K562 (cell line): ENCODE measurements around the gene B4GALNT2. TPM values are rescaled to one million over a fixed set of nuclear protein-coding genes. Genes with fewer than 3 reads are reported as not detected.

ENCODE experiments used
- ATAC-seq: fragments of 200-7000 bp; cut with Tn5 transposase; 3 replicates; pipeline ENCODE4 v1.9.1; 2020; ENCODE audit warnings: moderate library complexity
- BruUV-seq: library from RNA; stranded (reverse); fragments of 400-500 nt; replicated peaks from 2 replicates; lab custom pipeline; 2021; lab: Mats Ljungman, UMichigan
- CTCF ChIA-PET: fragments of 300-600 bp; formaldehyde crosslinking; extraction: SDS; loops from one replicate; lab custom pipeline; 2021; ENCODE audit warnings: low intra/inter-chr PET ratio; lab: Yijun Ruan, JAX
- POLR2A ChIA-PET: fragments of 300-600, 350-650 bp; sonication (Branson Sonifier 250); formaldehyde crosslinking; extraction: SDS; loops from one replicate; lab custom pipeline; 2021; ENCODE audit warnings: antibody characterized with exemption, inconsistent platforms; lab: Yijun Ruan, JAX
- DNase-seq, 4 experiments: peaks; one replicate each; pipeline versions ENCODE4 v3.0.0 to v3.0.0-alpha.2; 2011 to 2018; ENCODE audit warnings: low spot score in 3 of 4, mixed read lengths in 3 of 4; ENCODE audit errors: extremely low read depth in 1 of 4
- FAIRE-seq: peaks from 2 replicates; lab custom pipeline; 2011; peaks lifted over from hg19 to GRCh38; lab: Jason Lieb, UNC
- H2AFZ ChIP-seq: 2 replicates; pipeline ENCODE4 v1.6.0; 2011; ENCODE audit warnings: low read depth, low read length, control low read depth, inconsistent platforms
- H3K27ac ChIP-seq: fragments of 200-600 bp; 3 replicates; pipeline ENCODE4 v1.8.0; 2011; ENCODE audit warnings: low read depth, mild to moderate bottlenecking, control low read depth, inconsistent platforms, low read length, moderate library complexity, mixed read lengths; ENCODE audit errors: extremely low read depth
- H3K27me3 ChIP-seq, 2 experiments: fragments of 300-600 bp in 1 of 2; 2 replicates in 1 of 2; 3 replicates in 1 of 2; pipeline versions ENCODE4 v1.6.0 to v1.8.0; 2011; ENCODE audit warnings: inconsistent platforms in 2 of 2, low read length in 2 of 2, mild to moderate bottlenecking in 1 of 2, mixed read lengths in 1 of 2, moderate library complexity in 1 of 2; ENCODE audit not compliant: control insufficient read depth in 2 of 2, insufficient read depth in 2 of 2
- H3K36me3 ChIP-seq: fragments of 300-600 bp; 3 replicates; pipeline ENCODE4 v1.8.0; 2011; ENCODE audit warnings: mild to moderate bottlenecking, low read length, inconsistent platforms; ENCODE audit not compliant: control insufficient read depth, insufficient read depth
- H3K4me1 ChIP-seq, 2 experiments: fragments of 200-600 bp in 1 of 2; replicated peaks in 1 of 2; 2 replicates in 1 of 2; 3 replicates in 1 of 2; pipeline versions ENCODE4 v1.5.1 to v1.8.0; 2011; ENCODE audit warnings: inconsistent platforms in 2 of 2, low read length in 2 of 2, mild to moderate bottlenecking in 1 of 2, mixed read lengths in 1 of 2, moderate library complexity in 1 of 2; ENCODE audit not compliant: control insufficient read depth in 2 of 2, insufficient read depth in 2 of 2
- H3K4me2 ChIP-seq: 2 replicates; pipeline ENCODE4 v1.6.1; 2011; ENCODE audit warnings: low read length, control low read depth, inconsistent platforms, mixed read lengths; ENCODE audit not compliant: insufficient read depth
- H3K4me3 ChIP-seq: fragments of 200-600 bp; sonication (generic), shearing (Covaris generic); 2 replicates; pipeline ENCODE4 v1.5.1; 2016; ENCODE audit warnings: control low read depth, inconsistent platforms
- H3K79me2 ChIP-seq: fragments of 200-600 bp; 3 replicates; pipeline ENCODE4 v1.8.0; 2011; ENCODE audit warnings: low read length, inconsistent platforms; ENCODE audit not compliant: control insufficient read depth, insufficient read depth
- H3K9ac ChIP-seq, 2 experiments: 2 replicates each; pipeline versions ENCODE4 v1.6.0 to v1.6.1; 2011; ENCODE audit warnings: low read depth in 2 of 2, low read length in 2 of 2, control low read depth in 1 of 2, inconsistent platforms in 1 of 2, mild to moderate bottlenecking in 1 of 2, mixed read lengths in 1 of 2; ENCODE audit not compliant: insufficient read depth in 1 of 2
- H3K9me1 ChIP-seq: one replicate; pipeline ENCODE4 v1.6.0; 2011; ENCODE audit warnings: inconsistent platforms, mild to moderate bottlenecking, low read length, moderate library complexity; ENCODE audit not compliant: control insufficient read depth, insufficient read depth
- H3K9me3 ChIP-seq: replicated peaks from 2 replicates; pipeline ENCODE4 v1.5.1; 2011; ENCODE audit warnings: low read depth, low read length, inconsistent platforms; ENCODE audit not compliant: control insufficient read depth, insufficient read depth
- H4K20me1 ChIP-seq: replicated peaks from 2 replicates; pipeline ENCODE4 v1.6.1; 2011; ENCODE audit warnings: low read length, inconsistent platforms, mixed read lengths; ENCODE audit not compliant: control insufficient read depth, insufficient read depth
- C11orf30 ChIP-seq: fragments of 450-650 bp; IDR thresholded peaks from 2 replicates; pipeline ENCODE4 v1.6.1; 2016; ENCODE audit warnings: low read depth, mild to moderate bottlenecking
- CBX8 ChIP-seq: fragments of 200-600 bp; sonication (generic); IDR thresholded peaks from 2 replicates; pipeline ENCODE4 v1.6.1; 2012; ENCODE audit warnings: borderline replicate concordance, mixed run types, low read depth, mild to moderate bottlenecking, moderate library complexity, mixed read lengths, low read length, control low read depth, inconsistent platforms; ENCODE audit not compliant: poor library complexity, severe bottlenecking; ENCODE audit errors: extremely low read depth
- HDAC3 ChIP-seq: fragments of 450-650 bp; IDR thresholded peaks from 2 replicates; pipeline ENCODE4 v1.6.1; 2018; ENCODE audit warnings: borderline replicate concordance, mild to moderate bottlenecking, moderate library complexity; ENCODE audit not compliant: partially characterized antibody
- HIVEP1 ChIP-seq: fragments of 250-450 bp; sonication (Bioruptor Pico); IDR thresholded peaks from 2 replicates; pipeline ENCODE4 v1.4.0; 2020; ENCODE audit warnings: mild to moderate bottlenecking
- HNRNPK ChIP-seq: fragments of 200-400 bp; formaldehyde crosslinking; IDR thresholded peaks from one replicate; pipeline ENCODE4 v1.6.1; 2018; ENCODE audit warnings: mild to moderate bottlenecking, low read depth, low read length; ENCODE audit not compliant: poor library complexity, severe bottlenecking
- KDM5B ChIP-seq: fragments of 200-600 bp; sonication (generic); IDR thresholded peaks from 2 replicates; pipeline ENCODE4 v1.6.1; 2012; ENCODE audit warnings: low read depth, mild to moderate bottlenecking, moderate library complexity, low read length, control low read depth, inconsistent platforms; ENCODE audit not compliant: insufficient replicate concordance
- KLF13 ChIP-seq: fragments of 450-650 bp; IDR thresholded peaks from 2 replicates; pipeline ENCODE4 v1.6.1; 2016; ENCODE audit warnings: missing genetic modification characterization, low read depth, mild to moderate bottlenecking, missing compliant biosample characterization, moderate library complexity, borderline replicate concordance
- SAFB2 ChIP-seq: fragments of 200-400 bp; formaldehyde crosslinking; IDR thresholded peaks from 2 replicates; pipeline ENCODE4 v1.6.1; 2018; ENCODE audit warnings: borderline replicate concordance, low read length, low read depth, moderate library complexity; ENCODE audit not compliant: severe bottlenecking
- ZNF584 ChIP-seq: fragments of 200-800 bp; sonication (Bioruptor generic); IDR thresholded peaks from 2 replicates; pipeline ENCODE4 v1.6.1; 2016; ENCODE audit warnings: low read depth, mild to moderate bottlenecking, missing genetic modification characterization, missing compliant biosample characterization
- WGBS: fragments of 100-300 bp; shearing (Covaris generic); methylation state at CpG from one replicate; pipeline ENCODE4 v1.1.6; 2016; ENCODE audit warnings: low coverage, mixed read lengths; ENCODE audit not compliant: insufficient coverage; ENCODE audit errors: missing lambda C conversion rate; 5-methylcytosine and 5-hydroxymethylcytosine counted together
- in situ Hi-C: fragments of 300-500 bp; cut with MboI; formaldehyde crosslinking; loops from 4 replicates; pipeline ENCODE4 v1.15.0; 2018; ENCODE audit warnings: inconsistent platforms, mixed read lengths
- intact Hi-C: fragments of 100-400 bp; cut with micrococcal nuclease; formaldehyde crosslinking; loops from 2 replicates; pipeline ENCODE4 v1.14.2; 2022
- polyA plus RNA-seq, 8 experiments: library from polyadenylated mRNA; depleted of rRNA in 4 of 8; stranded (reverse) in 5 of 8; unstranded in 3 of 8; fragments of >200 nt; fragmentation: Nextera tagmentation in 2 of 8; fragmentation: Illumina TruSeq in 1 of 8; extraction: Ambion mirVana in 2 of 8; extraction: Trizol in 1 of 8; gene quantifications; 2 replicates each; pipeline versions ENCODE4 v1.2.1 to v1.2.3, GENCODE V29; 2011 to 2014; ENCODE audit warnings: inconsistent platforms in 1 of 8, missing spikeins in 1 of 8
- total RNA-seq, 7 experiments: library from RNA; depleted of rRNA in 6 of 7; stranded (reverse); fragments of >200 nt in 6 of 7; fragmentation: Illumina TruSeq in 2 of 7; extraction: Trizol in 2 of 7; gene quantifications; 2 replicates each; pipeline versions ENCODE4 v1.2.1 to v1.2.3, GENCODE V29; 2011 to 2021; ENCODE audit warnings: low replicate concordance in 1 of 7
- TF ChIP-seq, protein P1 (sequence below): fragments of 250-450 bp; sonication (Bioruptor Pico); IDR thresholded peaks from 2 replicates; pipeline ENCODE4 v1.6.1; 2021; ENCODE audit warnings: mild to moderate bottlenecking
- TF ChIP-seq, protein P2 (sequence below): fragments of 150-350 bp; IDR thresholded peaks from 2 replicates; pipeline ENCODE4 v1.6.1; 2014; ENCODE audit warnings: low read depth, mild to moderate bottlenecking, low read length, borderline replicate concordance
- TF ChIP-seq, protein P3 (sequence below): fragments of 250-450 bp; sonication (Bioruptor Pico); IDR thresholded peaks from 2 replicates; pipeline ENCODE4 v1.4.0; 2020

B4GALNT2 gene
- total and polyA plus RNA-seq, 9 of the 15 experiments (the other 6 are each of a cell fraction or from before 2014, with no cell fraction given): not detected

DNA sequence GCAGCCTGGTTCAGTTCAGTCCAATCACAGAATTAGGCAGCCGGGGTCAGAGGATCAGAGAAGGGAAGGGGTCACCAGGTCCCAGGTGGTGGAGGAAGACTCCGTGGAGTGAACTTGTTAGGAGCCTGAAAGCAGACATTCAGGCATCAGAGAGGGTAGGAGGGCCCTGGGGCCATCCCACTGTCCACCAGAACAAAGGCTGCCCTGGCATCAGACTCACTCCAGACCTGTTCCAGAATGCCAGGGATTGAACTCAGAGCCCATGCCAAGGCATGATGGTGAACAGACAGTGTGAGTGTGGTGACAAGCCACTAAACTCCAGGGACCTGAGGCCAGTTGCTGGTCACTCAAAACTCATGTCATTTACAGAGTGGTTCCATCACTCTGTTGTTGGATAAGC lies 37.6 kb downstream of the B4GALNT2 start:
- H4K20me1 ChIP-seq: no peaks in the 10 kb centered on the region
- no peaks in the 10 kb centered on the region for H3K79me2 ChIP-seq
- no TSS peak for BruUV-seq
- no peaks in the 10 kb centered on the region for H3K9me3 ChIP-seq
- no peaks in the 10 kb centered on the region for H3K9me1 ChIP-seq
- ChIA-PET POLR2A (interaction anchor here (0.6 kb wide), 1 partner anchor 23 kb away, joined by 3 read pairs; no protein-coding TSS in a partner anchor), CTCF (no interaction called here)
- no peak overlapping the region for H2AFZ ChIP-seq
- ATAC-seq (no peak), DNase-seq (no peak), FAIRE-seq (no peak)
- peaks cover 3 to 34% of the 10 kb centered on the region in 2 experiments; a peak in 3 of 5 replicates for H3K27me3 ChIP-seq
- H3K4me2 ChIP-seq: no peak overlapping the region
- no peak overlapping the region for H3K27ac ChIP-seq
- whole genome bisulfite sequencing: 0% methylated on average over 2 of the region's 2 CpGs
- in situ Hi-C loops: no loop called here
- intact Hi-C loops: no loop called here
- no peak overlapping the region for H3K9ac ChIP-seq
- H3K4me3 ChIP-seq: no peak overlapping the region
- no peaks in the 10 kb centered on the region for H3K36me3 ChIP-seq
- no peaks in the 10 kb centered on the region for H3K4me1 ChIP-seq
- TF ChIP-seq ZNF584: no peak
- TF ChIP-seq, protein P1, sequence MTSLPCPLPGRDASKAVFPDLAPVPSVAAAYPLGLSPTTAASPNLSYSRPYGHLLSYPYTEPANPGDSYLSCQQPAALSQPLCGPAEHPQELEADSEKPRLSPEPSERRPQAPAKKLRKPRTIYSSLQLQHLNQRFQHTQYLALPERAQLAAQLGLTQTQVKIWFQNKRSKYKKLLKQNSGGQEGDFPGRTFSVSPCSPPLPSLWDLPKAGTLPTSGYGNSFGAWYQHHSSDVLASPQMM (CRISPR knock-in tag): no peak
- no peak for TF ChIP-seq KDM5B
- no peak for TF ChIP-seq HNRNPK
- TF ChIP-seq CBX8: no peak
- TF ChIP-seq HIVEP1 (CRISPR knock-in tag): no peak
- TF ChIP-seq, protein P2, sequence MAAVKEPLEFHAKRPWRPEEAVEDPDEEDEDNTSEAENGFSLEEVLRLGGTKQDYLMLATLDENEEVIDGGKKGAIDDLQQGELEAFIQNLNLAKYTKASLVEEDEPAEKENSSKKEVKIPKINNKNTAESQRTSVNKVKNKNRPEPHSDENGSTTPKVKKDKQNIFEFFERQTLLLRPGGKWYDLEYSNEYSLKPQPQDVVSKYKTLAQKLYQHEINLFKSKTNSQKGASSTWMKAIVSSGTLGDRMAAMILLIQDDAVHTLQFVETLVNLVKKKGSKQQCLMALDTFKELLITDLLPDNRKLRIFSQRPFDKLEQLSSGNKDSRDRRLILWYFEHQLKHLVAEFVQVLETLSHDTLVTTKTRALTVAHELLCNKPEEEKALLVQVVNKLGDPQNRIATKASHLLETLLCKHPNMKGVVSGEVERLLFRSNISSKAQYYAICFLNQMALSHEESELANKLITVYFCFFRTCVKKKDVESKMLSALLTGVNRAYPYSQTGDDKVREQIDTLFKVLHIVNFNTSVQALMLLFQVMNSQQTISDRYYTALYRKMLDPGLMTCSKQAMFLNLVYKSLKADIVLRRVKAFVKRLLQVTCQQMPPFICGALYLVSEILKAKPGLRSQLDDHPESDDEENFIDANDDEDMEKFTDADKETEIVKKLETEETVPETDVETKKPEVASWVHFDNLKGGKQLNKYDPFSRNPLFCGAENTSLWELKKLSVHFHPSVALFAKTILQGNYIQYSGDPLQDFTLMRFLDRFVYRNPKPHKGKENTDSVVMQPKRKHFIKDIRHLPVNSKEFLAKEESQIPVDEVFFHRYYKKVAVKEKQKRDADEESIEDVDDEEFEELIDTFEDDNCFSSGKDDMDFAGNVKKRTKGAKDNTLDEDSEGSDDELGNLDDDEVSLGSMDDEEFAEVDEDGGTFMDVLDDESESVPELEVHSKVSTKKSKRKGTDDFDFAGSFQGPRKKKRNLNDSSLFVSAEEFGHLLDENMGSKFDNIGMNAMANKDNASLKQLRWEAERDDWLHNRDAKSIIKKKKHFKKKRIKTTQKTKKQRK: no peak
- TF ChIP-seq KLF13 (tag): no peak
- TF ChIP-seq SAFB2: no peak
- TF ChIP-seq C11orf30: no peak
- TF ChIP-seq HDAC3: no peak
- TF ChIP-seq, protein P3, sequence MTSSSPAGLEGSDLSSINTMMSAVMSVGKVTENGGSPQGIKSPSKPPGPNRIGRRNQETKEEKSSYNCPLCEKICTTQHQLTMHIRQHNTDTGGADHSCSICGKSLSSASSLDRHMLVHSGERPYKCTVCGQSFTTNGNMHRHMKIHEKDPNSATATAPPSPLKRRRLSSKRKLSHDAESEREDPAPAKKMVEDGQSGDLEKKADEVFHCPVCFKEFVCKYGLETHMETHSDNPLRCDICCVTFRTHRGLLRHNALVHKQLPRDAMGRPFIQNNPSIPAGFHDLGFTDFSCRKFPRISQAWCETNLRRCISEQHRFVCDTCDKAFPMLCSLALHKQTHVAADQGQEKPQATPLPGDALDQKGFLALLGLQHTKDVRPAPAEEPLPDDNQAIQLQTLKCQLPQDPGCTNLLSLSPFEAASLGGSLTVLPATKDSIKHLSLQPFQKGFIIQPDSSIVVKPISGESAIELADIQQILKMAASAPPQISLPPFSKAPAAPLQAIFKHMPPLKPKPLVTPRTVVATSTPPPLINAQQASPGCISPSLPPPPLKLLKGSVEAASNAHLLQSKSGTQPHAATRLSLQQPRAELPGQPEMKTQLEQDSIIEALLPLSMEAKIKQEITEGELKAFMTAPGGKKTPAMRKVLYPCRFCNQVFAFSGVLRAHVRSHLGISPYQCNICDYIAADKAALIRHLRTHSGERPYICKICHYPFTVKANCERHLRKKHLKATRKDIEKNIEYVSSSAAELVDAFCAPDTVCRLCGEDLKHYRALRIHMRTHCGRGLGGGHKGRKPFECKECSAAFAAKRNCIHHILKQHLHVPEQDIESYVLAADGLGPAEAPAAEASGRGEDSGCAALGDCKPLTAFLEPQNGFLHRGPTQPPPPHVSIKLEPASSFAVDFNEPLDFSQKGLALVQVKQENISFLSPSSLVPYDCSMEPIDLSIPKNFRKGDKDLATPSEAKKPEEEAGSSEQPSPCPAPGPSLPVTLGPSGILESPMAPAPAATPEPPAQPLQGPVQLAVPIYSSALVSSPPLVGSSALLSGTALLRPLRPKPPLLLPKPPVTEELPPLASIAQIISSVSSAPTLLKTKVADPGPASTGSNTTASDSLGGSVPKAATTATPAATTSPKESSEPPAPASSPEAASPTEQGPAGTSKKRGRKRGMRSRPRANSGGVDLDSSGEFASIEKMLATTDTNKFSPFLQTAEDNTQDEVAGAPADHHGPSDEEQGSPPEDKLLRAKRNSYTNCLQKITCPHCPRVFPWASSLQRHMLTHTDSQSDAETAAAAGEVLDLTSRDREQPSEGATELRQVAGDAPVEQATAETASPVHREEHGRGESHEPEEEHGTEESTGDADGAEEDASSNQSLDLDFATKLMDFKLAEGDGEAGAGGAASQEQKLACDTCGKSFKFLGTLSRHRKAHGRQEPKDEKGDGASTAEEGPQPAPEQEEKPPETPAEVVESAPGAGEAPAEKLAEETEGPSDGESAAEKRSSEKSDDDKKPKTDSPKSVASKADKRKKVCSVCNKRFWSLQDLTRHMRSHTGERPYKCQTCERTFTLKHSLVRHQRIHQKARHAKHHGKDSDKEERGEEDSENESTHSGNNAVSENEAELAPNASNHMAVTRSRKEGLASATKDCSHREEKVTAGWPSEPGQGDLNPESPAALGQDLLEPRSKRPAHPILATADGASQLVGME (CRISPR knock-in tag): no peak
